Skin epidermis (tissue), 12 donors: ENCODE data around the gene SLIT3.

Experiments used
- H3K27ac ChIP-seq, 21 experiments: fragments of 200-600 bp; sonication (generic) in 11 of 21; one replicate each; pipeline ENCODE4 v1.5.0; 2020; ENCODE audit warnings: mild to moderate bottlenecking in 3 of 21, inconsistent platforms in 2 of 21, moderate library complexity in 2 of 21
- H3K4me3 ChIP-seq, 7 experiments: fragments of 200-600 bp; sonication (generic) in 2 of 7; one replicate each; pipeline ENCODE4 v1.5.0; 2020; ENCODE audit warnings: inconsistent platforms in 2 of 7, mild to moderate bottlenecking in 2 of 7, moderate library complexity in 1 of 7

Gene SLIT3

GRCh38 chr5:168964182-168964581 is 336.8 kb downstream of the SLIT3 start:
- Histone ChIP-seq H3K4me3 (no peak overlapping the region), H3K27ac (no peak overlapping the region)

- H3K4me3 ChIP-seq = no peak overlapping the region
- peak overlapping the region in 1 of 21 experiments; percentile 26 for H3K27ac ChIP-seq
These were observed 338.6 kb downstream of the SLIT3 start for GRCh38 chr5:168962306-168962705.

- Histone ChIP-seq H3K4me3 (no peak overlapping the region), H3K27ac (no peak overlapping the region)
These were observed 339.3 kb downstream of the SLIT3 start for GRCh38 chr5:168961681-168962080.

GRCh38 chr5:168960497-168960896 is 340.4 kb downstream of the SLIT3 start:
- H3K27ac ChIP-seq = no peak overlapping the region
- no peak overlapping the region for H3K4me3 ChIP-seq

GRCh38 chr5:168953351-168953750 is 347.6 kb downstream of the SLIT3 start:
- Histone ChIP-seq H3K27ac (no peak overlapping the region), H3K4me3 (no peak overlapping the region)

GRCh38 chr5:168952196-168952595 is 348.7 kb downstream of the SLIT3 start:
- Histone ChIP-seq H3K27ac (no peak overlapping the region), H3K4me3 (no peak overlapping the region)

GRCh38 chr5:168951769-168952168 is 349.2 kb downstream of the SLIT3 start:
- Histone ChIP-seq H3K27ac (no peak overlapping the region), H3K4me3 (no peak overlapping the region)

GRCh38 chr5:168951356-168951755 is 349.6 kb downstream of the SLIT3 start:
- H3K4me3 ChIP-seq = no peak overlapping the region
- no peak overlapping the region for H3K27ac ChIP-seq

GRCh38 chr5:168950241-168950951 is 350.5 kb downstream of the SLIT3 start:
- Histone ChIP-seq H3K27ac (no peak overlapping the region), H3K4me3 (no peak overlapping the region)

- no peak overlapping the region for H3K27ac ChIP-seq
- H3K4me3 ChIP-seq = no peak overlapping the region
These were observed 352.2 kb downstream of the SLIT3 start for GRCh38 chr5:168948746-168949145.

GRCh38 chr5:168947212-168947868 is 353.6 kb downstream of the SLIT3 start:
- Histone ChIP-seq H3K27ac (peak overlapping the region in 2 of 21 experiments; percentile 43), H3K4me3 (no peak overlapping the region)

- peak overlapping the region in 1 of 21 experiments; percentile 22 for H3K27ac ChIP-seq
These were observed 354.6 kb downstream of the SLIT3 start for GRCh38 chr5:168946363-168946762.

GRCh38 chr5:168944004-168944403 is 356.9 kb downstream of the SLIT3 start:
- Histone ChIP-seq H3K27ac (no peak overlapping the region), H3K4me3 (no peak overlapping the region)

More at GRCh38 chr5:168946363-168946762, 354.6 kb downstream of the SLIT3 start:
- H3K4me3 ChIP-seq = no peak overlapping the region

- Histone ChIP-seq H3K27ac (no peak overlapping the region), H3K4me3 (no peak overlapping the region)
These were observed 357.7 kb downstream of the SLIT3 start for GRCh38 chr5:168943091-168943884.

- no peak overlapping the region for H3K4me3 ChIP-seq
- H3K27ac ChIP-seq = no peak overlapping the region
These were observed 359.0 kb downstream of the SLIT3 start for GRCh38 chr5:168941901-168942300.

- no peak overlapping the region for H3K27ac ChIP-seq
These were observed 360.2 kb downstream of the SLIT3 start for GRCh38 chr5:168940712-168941111.

GRCh38 chr5:168939887-168940544 is 360.9 kb downstream of the SLIT3 start:
- Histone ChIP-seq H3K27ac (no peak overlapping the region), H3K4me3 (no peak overlapping the region)

More at GRCh38 chr5:168940712-168941111, 360.2 kb downstream of the SLIT3 start:
- H3K4me3 ChIP-seq = no peak overlapping the region

- H3K27ac ChIP-seq = no peak overlapping the region
These were observed 361.7 kb downstream of the SLIT3 start for GRCh38 chr5:168939156-168939800.

GRCh38 chr5:168936511-168936910 is 364.4 kb downstream of the SLIT3 start:
- no peak overlapping the region for H3K4me3 ChIP-seq
- peak overlapping the region in 1 of 21 experiments; percentile 36 for H3K27ac ChIP-seq

More at GRCh38 chr5:168939156-168939800, 361.7 kb downstream of the SLIT3 start:
- no peak overlapping the region for H3K4me3 ChIP-seq
